SU-DHL-6 (cell line): ENCODE results near the gene S100A16.

ENCODE experiments used
- CTCF ChIP-seq: fragments of 200-600 bp; sonication (generic); IDR thresholded peaks from one replicate; pipeline ENCODE4 v1.5.1; 2017; ENCODE audit warnings: antibody characterized with exemption, mild to moderate bottlenecking, low read length, moderate library complexity; ENCODE audit not compliant: insufficient read depth, poor library complexity, severe bottlenecking
- EZH2phosphoT487 ChIP-seq: fragments of 200-600 bp; sonication (generic), shearing (Covaris generic); conservative IDR thresholded peaks from 2 replicates; pipeline ENCODE4 v1.6.1; 2018; ENCODE audit warnings: mild to moderate bottlenecking, antibody characterized with exemption, low read length, moderate library complexity, mixed read lengths

- no peak for TF ChIP-seq CTCF
- no peak for TF ChIP-seq EZH2phosphoT487
Observed at GRCh38 chr1:153631047-153632022, 18.4 kb upstream of the S100A16 start.
